Gastrocnemius medialis (tissue), 4 donors: ENCODE results near the gene MMP28. TPM values are rescaled to one million over a fixed set of nuclear protein-coding genes. Genes with fewer than 3 reads are reported as not detected.

Experiments used
- ATAC-seq, 2 donors: fragments of 150-250 bp; one replicate each; pipeline ENCODE4 v1.9.1; 2016
- DNase-seq, 2 donors: peaks; one replicate each; pipeline ENCODE4 v3.0.0-alpha.2; 2019
- H3K27ac ChIP-seq, 4 donors: fragments of 200-600 bp; sonication (generic); 1 replicate in 1 of 4; 2 replicates in 3 of 4; pipeline ENCODE4 v1.5.1; 2016 to 2018; ENCODE audit warnings: mild to moderate bottlenecking in 2 of 4, moderate library complexity in 1 of 4
- H3K27me3 ChIP-seq, 3 donors: fragments of 200-600 bp; sonication (generic) in 2 of 3; 1 replicate in 1 of 3; 2 replicates in 2 of 3; pipeline versions ENCODE4 v1.5.1 to v1.6.0; 2016 to 2019; ENCODE audit warnings: mild to moderate bottlenecking in 1 of 3, moderate library complexity in 1 of 3
- H3K36me3 ChIP-seq, 2 donors: fragments of 200-600 bp; sonication (generic) in 1 of 2; one replicate each; pipeline ENCODE4 v1.5.1; 2017 to 2018
- H3K4me1 ChIP-seq, 2 donors: fragments of 200-600 bp; sonication (generic) in 1 of 2; one replicate each; pipeline ENCODE4 v1.5.1; 2016 to 2017; ENCODE audit warnings: mild to moderate bottlenecking in 2 of 2
- H3K4me3 ChIP-seq, 4 donors: fragments of 200-600 bp; sonication (generic) in 3 of 4; 1 replicate in 1 of 4; 2 replicates in 3 of 4; pipeline ENCODE4 v1.5.1; 2016 to 2019; ENCODE audit warnings: mild to moderate bottlenecking in 2 of 4
- H3K9me3 ChIP-seq, 3 donors: fragments of 200-600 bp; sonication (generic) in 2 of 3; 1 replicate in 1 of 3; 2 replicates in 2 of 3; pipeline ENCODE4 v1.5.1; 2016 to 2019
- POLR2A ChIP-seq, 2 donors: fragments of 450-650 bp; IDR thresholded peaks; one replicate each; pipeline ENCODE4 v1.6.1; 2017; ENCODE audit warnings: antibody characterized with exemption in 2 of 2, mild to moderate bottlenecking in 2 of 2, moderate library complexity in 2 of 2
- in situ Hi-C, 4 donors: fragments of 200-750 bp; cut with MboI; loops; one replicate each; pipeline versions ENCODE4 v1.15.0 to v1.8.0; 2017; ENCODE audit warnings: low sequenced_read_pairs in 4 of 4
- intact Hi-C: fragments of 100-400 bp; cut with DNase I; formaldehyde crosslinking; loops from one replicate; pipeline ENCODE4 v1.15.1; 2023; ENCODE audit warnings: low total_unique reads
- total RNA-seq, 4 donors: library from RNA; depleted of rRNA; stranded (reverse); fragments of >200 nt; gene quantifications; one replicate each; pipeline versions ENCODE4 v1.1.0 to v1.2.3, GENCODE V29; 2016
- TF ChIP-seq, protein P1 (sequence below), 5 experiments: fragments of 450-650 bp in 3 of 5; fragments of 200-600 bp in 2 of 5; sonication (generic) in 2 of 5; IDR thresholded peaks in 4 of 5; conservative IDR thresholded peaks in 1 of 5; 1 replicate in 4 of 5; 2 replicates in 1 of 5; pipeline ENCODE4 v1.5.1; 2016 to 2019; ENCODE audit warnings: antibody characterized with exemption in 5 of 5, mild to moderate bottlenecking in 3 of 5, moderate library complexity in 3 of 5

MMP28 gene
- total RNA-seq, 4 donors from 2014 or later, result 3.1 to 10.3 (median 5.9) TPM

DNA sequence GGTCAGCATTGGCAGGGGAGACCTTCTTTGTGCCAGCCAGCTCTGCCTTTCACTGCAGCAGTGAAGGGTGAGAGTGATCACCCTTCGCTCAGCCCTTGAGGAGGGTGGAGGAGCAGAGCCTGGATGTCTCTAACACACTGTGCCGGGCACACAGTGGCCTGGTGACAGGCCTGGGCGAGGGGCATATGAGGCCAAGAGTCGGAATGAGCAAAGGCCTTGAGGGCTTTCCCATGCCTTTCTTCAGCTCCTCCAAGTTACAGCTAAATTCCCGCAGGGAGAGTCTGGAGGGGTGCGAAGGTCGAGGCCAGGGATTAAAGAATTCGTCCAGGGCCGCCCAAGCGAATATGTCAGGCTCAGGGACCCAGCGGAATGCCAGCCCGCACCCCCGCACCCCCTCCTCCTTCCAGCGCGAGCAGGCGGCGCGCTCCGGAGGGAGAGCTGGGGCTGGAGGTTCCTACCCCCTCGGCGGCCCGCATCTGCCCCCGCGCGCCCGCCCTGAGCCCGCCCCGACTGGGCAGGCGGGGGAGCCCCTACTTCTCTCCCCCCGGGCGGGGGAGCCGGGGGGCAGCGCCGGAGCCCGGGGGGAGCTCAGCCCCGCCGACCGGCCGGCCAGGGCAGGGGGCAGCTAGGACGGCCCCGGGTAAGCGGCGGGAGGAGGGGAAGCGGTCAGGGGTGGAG is 64.1 kb downstream of the MMP28 start, which contains the start of gene RASL10B:
Gene RASL10B (plus strand): TSS at position 401 of the 678 bp plus-strand sequence. CDS start 3,546 bp downstream, outside the sequence.
- peak; percentile 46 to 74 for ATAC-seq
- Histone ChIP-seq H3K4me3 (peak within 1 kb of the TSS; percentile 53 to 78 (median 66)), H3K9me3 (no peaks in the 10 kb centered on the region), H3K36me3 (peaks cover 0 to 3% of the 10 kb centered on the region in 2 donors), H3K27me3 (no peaks in the 10 kb centered on the region), H3K27ac (peak within 1 kb of the TSS; percentile 55 to 80 (median 74)), H3K4me1 (peaks cover 21 to 26% of the 10 kb centered on the region in 2 donors)
- intact Hi-C loops (loop anchor here (5.0 kb wide), 2 partner anchors 34 to 754 kb away; no protein-coding TSS in a partner anchor), in situ Hi-C loops (loop anchor here in 1 of 4 donors (25.0 kb wide), 1 partner anchor 569 kb away; no protein-coding TSS in a partner anchor)
- peak in 1 of 2 donors; percentile 46 for DNase-seq
- no peak for TF ChIP-seq POLR2A (IDR thresholded peaks at IDR 0.05)
- TF ChIP-seq, protein P1, sequence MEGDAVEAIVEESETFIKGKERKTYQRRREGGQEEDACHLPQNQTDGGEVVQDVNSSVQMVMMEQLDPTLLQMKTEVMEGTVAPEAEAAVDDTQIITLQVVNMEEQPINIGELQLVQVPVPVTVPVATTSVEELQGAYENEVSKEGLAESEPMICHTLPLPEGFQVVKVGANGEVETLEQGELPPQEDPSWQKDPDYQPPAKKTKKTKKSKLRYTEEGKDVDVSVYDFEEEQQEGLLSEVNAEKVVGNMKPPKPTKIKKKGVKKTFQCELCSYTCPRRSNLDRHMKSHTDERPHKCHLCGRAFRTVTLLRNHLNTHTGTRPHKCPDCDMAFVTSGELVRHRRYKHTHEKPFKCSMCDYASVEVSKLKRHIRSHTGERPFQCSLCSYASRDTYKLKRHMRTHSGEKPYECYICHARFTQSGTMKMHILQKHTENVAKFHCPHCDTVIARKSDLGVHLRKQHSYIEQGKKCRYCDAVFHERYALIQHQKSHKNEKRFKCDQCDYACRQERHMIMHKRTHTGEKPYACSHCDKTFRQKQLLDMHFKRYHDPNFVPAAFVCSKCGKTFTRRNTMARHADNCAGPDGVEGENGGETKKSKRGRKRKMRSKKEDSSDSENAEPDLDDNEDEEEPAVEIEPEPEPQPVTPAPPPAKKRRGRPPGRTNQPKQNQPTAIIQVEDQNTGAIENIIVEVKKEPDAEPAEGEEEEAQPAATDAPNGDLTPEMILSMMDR (IDR thresholded peaks at IDR 0.05 in 4 of 5, conservative IDR thresholded peaks at IDR 0.05 in 1 of 5), result no peak

DNA sequence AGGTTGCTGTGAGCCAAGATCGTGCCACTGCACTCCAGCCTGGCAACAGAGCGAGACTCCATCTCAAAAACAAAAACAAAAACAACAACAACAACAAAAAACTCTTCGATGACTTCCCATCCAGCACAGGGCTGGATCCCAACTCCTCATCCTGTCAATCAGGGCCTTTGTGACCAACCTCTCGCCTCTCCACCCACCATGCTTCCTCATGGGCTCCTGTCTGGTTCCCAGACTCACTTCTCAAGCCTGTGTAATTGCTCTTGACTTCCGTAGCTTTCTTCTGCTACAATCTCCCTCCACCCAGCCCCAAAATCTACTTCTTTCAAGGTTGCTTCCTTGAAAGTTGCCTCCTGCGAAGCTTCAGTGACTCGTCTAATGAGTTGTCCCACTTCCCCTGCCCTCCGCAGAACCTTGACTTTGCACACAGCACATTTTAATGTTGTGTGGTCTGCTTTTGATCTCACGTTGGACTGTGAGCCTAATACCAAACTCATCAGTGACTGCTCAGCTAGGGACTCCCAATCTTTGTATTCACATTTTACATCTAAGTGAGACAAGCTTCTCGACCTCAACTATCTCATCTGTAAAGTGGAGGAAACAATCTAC is 64.9 kb downstream of the MMP28 start:
- no peak for DNase-seq
- peaks cover 25 to 28% of the 10 kb centered on the region in 2 donors for H3K4me1 ChIP-seq
- TF ChIP-seq, protein P1 (IDR thresholded peaks at IDR 0.05 in 4 of 5, conservative IDR thresholded peaks at IDR 0.05 in 1 of 5), result no peak
- TF ChIP-seq POLR2A (IDR thresholded peaks at IDR 0.05), result no peak
- no peaks in the 10 kb centered on the region for H3K9me3 ChIP-seq
- in situ Hi-C loops, result loop anchor here in 1 of 4 donors (25.0 kb wide), 1 partner anchor 568 kb away; no protein-coding TSS in a partner anchor
- no peaks in the 10 kb centered on the region for H3K27me3 ChIP-seq
- no peak overlapping the region for H3K4me3 ChIP-seq
- H3K27ac ChIP-seq, result no peak overlapping the region
- ATAC-seq, result no peak
- intact Hi-C loops, result loop anchor here (5.0 kb wide), 2 partner anchors 33 to 753 kb away; no protein-coding TSS in a partner anchor
- H3K36me3 ChIP-seq, result peaks cover 0 to 7% of the 10 kb centered on the region in 2 donors

DNA sequence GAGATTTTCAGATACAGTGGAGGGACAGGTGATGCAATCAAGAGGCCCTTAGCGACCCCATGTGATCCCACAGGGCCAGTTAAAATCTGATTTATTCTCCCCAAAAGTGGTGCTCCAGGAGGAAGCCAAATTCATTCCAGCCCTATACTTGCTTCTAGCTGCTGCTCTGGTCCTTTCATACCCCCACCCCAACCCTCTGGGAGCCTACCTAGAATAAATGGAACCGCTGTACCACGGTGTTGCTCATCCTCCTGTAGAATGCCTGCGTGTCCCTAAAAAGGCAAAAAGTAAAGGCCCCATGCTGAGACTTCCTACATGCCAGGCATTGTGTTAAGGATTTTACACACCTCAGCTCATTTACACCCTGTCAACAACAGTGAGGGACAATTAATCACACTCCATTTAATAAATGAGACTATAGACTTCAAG is 66.0 kb downstream of the MMP28 start:
- Histone ChIP-seq H3K36me3 (peaks cover 0 to 18% of the 10 kb centered on the region in 2 donors), H3K9me3 (no peaks in the 10 kb centered on the region), H3K27ac (no peak overlapping the region), H3K4me1 (peaks cover 25 to 28% of the 10 kb centered on the region in 2 donors), H3K27me3 (no peaks in the 10 kb centered on the region), H3K4me3 (no peak overlapping the region)
- no peak for TF ChIP-seq POLR2A (IDR thresholded peaks at IDR 0.05)
- ATAC-seq (no peak), DNase-seq (no peak)
- intact Hi-C loops (no loop called here), in situ Hi-C loops (loop anchor here in 1 of 4 donors (25.0 kb wide), 1 partner anchor 567 kb away; no protein-coding TSS in a partner anchor)

DNA sequence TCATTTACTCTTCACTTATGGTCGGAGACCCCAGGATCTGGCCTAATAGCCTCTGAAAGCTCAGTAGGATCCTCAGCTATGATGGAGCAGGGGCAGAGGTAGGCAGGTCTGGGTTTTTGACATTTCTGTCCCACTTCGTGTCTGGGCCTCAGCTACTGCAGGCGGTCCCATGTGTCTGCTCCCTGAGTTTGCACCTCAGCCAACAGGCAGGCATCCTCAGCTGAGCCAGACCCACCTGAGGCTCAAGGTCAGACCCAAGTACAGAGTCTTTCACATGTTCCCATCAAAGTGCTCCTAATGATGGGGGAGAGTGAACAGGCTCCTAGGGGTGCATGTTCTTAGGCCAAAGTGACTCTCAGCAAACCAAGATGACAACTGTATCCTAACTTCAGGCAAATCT is 66.9 kb downstream of the MMP28 start:
- H3K27ac ChIP-seq, result no peak overlapping the region
- H3K27me3 ChIP-seq, result no peaks in the 10 kb centered on the region
- peaks cover 25 to 28% of the 10 kb centered on the region in 2 donors for H3K4me1 ChIP-seq
- H3K36me3 ChIP-seq, result peaks cover 0 to 27% of the 10 kb centered on the region in 2 donors
- no peak for DNase-seq
- intact Hi-C loops (no loop called here), in situ Hi-C loops (loop anchor here in 1 of 4 donors (25.0 kb wide), 1 partner anchor 566 kb away; no protein-coding TSS in a partner anchor)
- no peak for TF ChIP-seq POLR2A (IDR thresholded peaks at IDR 0.05)
- TF ChIP-seq, protein P1 (IDR thresholded peaks at IDR 0.05 in 4 of 5, conservative IDR thresholded peaks at IDR 0.05 in 1 of 5), result no peak
- no peaks in the 10 kb centered on the region for H3K9me3 ChIP-seq
- ATAC-seq, result no peak
- H3K4me3 ChIP-seq, result no peak overlapping the region

DNA sequence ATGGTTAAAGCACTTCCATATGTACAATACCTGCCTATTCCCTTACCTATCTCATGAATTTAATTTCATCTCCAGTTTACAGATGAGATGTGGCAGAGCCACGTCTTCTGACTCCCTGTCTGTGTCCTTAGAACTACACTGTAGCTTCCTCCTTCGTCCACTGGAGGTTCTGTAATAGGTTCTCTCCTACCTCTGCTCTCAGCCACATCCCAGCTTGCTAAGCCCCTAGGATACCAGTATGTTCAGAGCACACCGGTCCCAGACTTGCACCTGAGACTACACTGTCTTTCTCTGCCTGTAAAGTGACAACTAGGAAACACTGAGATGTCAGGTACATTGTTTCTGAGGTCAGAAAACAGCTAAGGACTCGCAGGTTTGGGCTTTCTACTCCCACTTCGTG is 67.8 kb downstream of the MMP28 start:
- intact Hi-C loops, result no loop called here

More for the DNA sequence above, 67.8 kb downstream of the MMP28 start:
- no peak for ATAC-seq
- no peak for TF ChIP-seq POLR2A (IDR thresholded peaks at IDR 0.05)
- TF ChIP-seq, protein P1 (IDR thresholded peaks at IDR 0.05 in 4 of 5, conservative IDR thresholded peaks at IDR 0.05 in 1 of 5), result no peak
- Histone ChIP-seq H3K4me3 (no peak overlapping the region), H3K9me3 (no peaks in the 10 kb centered on the region), H3K4me1 (peaks cover 23 to 25% of the 10 kb centered on the region in 2 donors), H3K27ac (no peak overlapping the region), H3K27me3 (no peaks in the 10 kb centered on the region), H3K36me3 (peaks cover 0 to 34% of the 10 kb centered on the region in 2 donors)
- DNase-seq, result no peak
- in situ Hi-C loops, result loop anchor here in 1 of 4 donors (25.0 kb wide), 1 partner anchor 565 kb away; no protein-coding TSS in a partner anchor
